SK-N-SH (cell line): Measurements from ENCODE around the gene NIP7. TPM values are rescaled to one million over a fixed set of nuclear protein-coding genes. Genes with fewer than 3 reads are reported as not detected.

Source experiments
- CTCF ChIA-PET: fragments of 300-600, 350-600 bp; formaldehyde crosslinking; extraction: SDS; loops from one replicate; lab custom pipeline; 2021; lab: Yijun Ruan, JAX
- POLR2A ChIA-PET: fragments of 350-600 bp; sonication (Branson Sonifier 250); formaldehyde crosslinking; extraction: SDS; loops from one replicate; lab custom pipeline; 2020; ENCODE audit warnings: antibody characterized with exemption, inconsistent platforms; lab: Yijun Ruan, JAX
- DNase-seq: peaks from one replicate; pipeline ENCODE4 v3.0.0; 2012
- H2AFZ ChIP-seq: fragments of 200-600 bp; sonication (generic); 2 replicates; pipeline ENCODE4 v1.8.1; 2016; ENCODE audit warnings: antibody characterized with exemption, mild to moderate bottlenecking, low read depth
- H3F3A ChIP-seq: fragments of 200-600 bp; sonication (generic); replicated peaks from 2 replicates; pipeline ENCODE3; 2016; ENCODE audit warnings: antibody characterized with exemption, mild to moderate bottlenecking; ENCODE audit not compliant: insufficient read depth
- H3K27ac ChIP-seq, 2 experiments: fragments of 200-500 bp in 1 of 2; fragments of 200-600 bp in 1 of 2; sonication (Bioruptor generic) in 1 of 2; sonication (generic), shearing (Covaris generic) in 1 of 2; 2 replicates each; pipeline versions ENCODE4 v1.5.1 to v1.6.1; 2014 to 2016; ENCODE audit warnings: low read depth in 2 of 2, inconsistent platforms in 1 of 2, low read length in 1 of 2, mild to moderate bottlenecking in 1 of 2, mixed read lengths in 1 of 2
- H3K27me3 ChIP-seq: fragments of 200-600 bp; sonication (generic), shearing (Covaris generic); 2 replicates; pipeline ENCODE4 v1.6.1; 2016; ENCODE audit warnings: mixed run types; ENCODE audit not compliant: insufficient read depth
- H3K36me3 ChIP-seq, 2 experiments: fragments of 200-500 bp in 1 of 2; fragments of 200-600 bp in 1 of 2; sonication (Bioruptor generic) in 1 of 2; sonication (generic) in 1 of 2; replicated peaks in 1 of 2; 2 replicates each; pipeline versions ENCODE3 to v1.5.1; 2014 to 2016; ENCODE audit warnings: low read length in 1 of 2, mild to moderate bottlenecking in 1 of 2; ENCODE audit not compliant: insufficient read depth in 2 of 2, control insufficient read depth in 1 of 2
- H3K4me1 ChIP-seq, 2 experiments: fragments of 200-500 bp in 1 of 2; fragments of 200-600 bp in 1 of 2; sonication (Bioruptor generic) in 1 of 2; sonication (generic), shearing (Covaris generic) in 1 of 2; 2 replicates each; pipeline versions ENCODE4 v1.5.1 to v1.6.1; 2014 to 2016; ENCODE audit warnings: low read depth in 1 of 2, low read length in 1 of 2, mixed run types in 1 of 2; ENCODE audit not compliant: insufficient read depth in 2 of 2, control insufficient read depth in 1 of 2
- H3K4me2 ChIP-seq: fragments of 200-600 bp; sonication (generic), shearing (Covaris generic); 2 replicates; pipeline ENCODE4 v1.6.1; 2017; ENCODE audit warnings: mixed run types
- H3K4me3 ChIP-seq, 2 experiments: fragments of 200-500 bp in 1 of 2; fragments of 200-600 bp in 1 of 2; sonication (Bioruptor generic) in 1 of 2; sonication (generic), shearing (Covaris generic) in 1 of 2; 2 replicates each; pipeline versions ENCODE4 v1.5.1 to v1.8.1; 2014 to 2016; ENCODE audit warnings: low read depth in 2 of 2, inconsistent platforms in 1 of 2, low read length in 1 of 2, mild to moderate bottlenecking in 1 of 2, mixed read lengths in 1 of 2, moderate library complexity in 1 of 2
- H3K79me2 ChIP-seq: fragments of 200-600 bp; sonication (generic); 2 replicates; pipeline ENCODE4 v1.8.1; 2017; ENCODE audit warnings: mild to moderate bottlenecking; ENCODE audit not compliant: insufficient read depth
- H3K9ac ChIP-seq: fragments of 200-600 bp; sonication (generic); 2 replicates; pipeline ENCODE4 v1.6.1; 2017; ENCODE audit warnings: mixed run types
- H3K9me2 ChIP-seq: fragments of 200-600 bp; sonication (generic); 2 replicates; pipeline ENCODE4 v1.6.1; 2017; ENCODE audit warnings: mixed run types
- H3K9me3 ChIP-seq: fragments of 200-600 bp; sonication (generic); 2 replicates; pipeline ENCODE4 v1.6.1; 2017; ENCODE audit warnings: mixed run types, mild to moderate bottlenecking, moderate library complexity
- H4K20me1 ChIP-seq: fragments of 200-600 bp; sonication (generic); 2 replicates; pipeline ENCODE4 v1.6.1; 2017; ENCODE audit warnings: mild to moderate bottlenecking, mixed run types; ENCODE audit not compliant: insufficient read depth
- CTCF ChIP-seq: fragments of 200-600 bp; sonication (generic); IDR thresholded peaks from 2 replicates; pipeline ENCODE4 v1.6.1; 2017; ENCODE audit warnings: antibody characterized with exemption, mild to moderate bottlenecking, moderate library complexity
- ELF1 ChIP-seq: IDR thresholded peaks from 2 replicates; pipeline ENCODE4 v1.4.0; 2012
- EZH2phosphoT487 ChIP-seq: fragments of 200-600 bp; sonication (generic); IDR thresholded peaks from 2 replicates; pipeline ENCODE4 v1.6.1; 2017; ENCODE audit warnings: low read depth, mixed run types, mild to moderate bottlenecking, antibody characterized with exemption, moderate library complexity, borderline replicate concordance
- FOXJ3 ChIP-seq: sonication (generic); formaldehyde crosslinking; IDR thresholded peaks from 2 replicates; pipeline ENCODE4 v1.5.1; 2020; ENCODE audit warnings: mild to moderate bottlenecking, missing genetic modification reagents
- FOXM1 ChIP-seq: IDR thresholded peaks from 2 replicates; pipeline ENCODE4 v1.4.0; 2012; ENCODE audit warnings: low read depth, mild to moderate bottlenecking
- GATA2 ChIP-seq: sonication (generic); formaldehyde crosslinking; IDR thresholded peaks from 2 replicates; pipeline ENCODE4 v1.5.0; 2020; ENCODE audit warnings: mild to moderate bottlenecking, missing genetic modification reagents
- MEF2A ChIP-seq: IDR thresholded peaks from 2 replicates; pipeline ENCODE4 v1.4.0; 2012; ENCODE audit warnings: low read depth, borderline replicate concordance
- NFIC ChIP-seq: IDR thresholded peaks from 2 replicates; pipeline ENCODE4 v1.4.0; 2012; ENCODE audit warnings: borderline replicate concordance
- NRF1 ChIP-seq: IDR thresholded peaks from 2 replicates; pipeline ENCODE4 v1.6.1; 2012; ENCODE audit warnings: low read depth, mild to moderate bottlenecking, low read length
- PBX3 ChIP-seq: IDR thresholded peaks from 2 replicates; pipeline ENCODE4; 2012
- REST ChIP-seq: IDR thresholded peaks from 2 replicates; pipeline ENCODE4 v1.6.1; 2012; ENCODE audit warnings: mild to moderate bottlenecking, low read depth, low read length, moderate library complexity
- RFX5 ChIP-seq: IDR thresholded peaks from 2 replicates; pipeline ENCODE4 v1.6.1; 2012; ENCODE audit warnings: mild to moderate bottlenecking, improper control_type of control experiment, low read length
- SIN3A ChIP-seq: IDR thresholded peaks from 2 replicates; pipeline ENCODE4 v1.6.1; 2012; ENCODE audit warnings: low read depth, mild to moderate bottlenecking, low read length, moderate library complexity, borderline replicate concordance
- TAF1 ChIP-seq: IDR thresholded peaks from 2 replicates; pipeline ENCODE4 v1.6.1; 2012; ENCODE audit warnings: low read depth, mild to moderate bottlenecking, low read length, moderate library complexity, borderline replicate concordance
- TCF12 ChIP-seq: IDR thresholded peaks from 2 replicates; pipeline ENCODE4 v1.4.0; 2012
- TEAD4 ChIP-seq: IDR thresholded peaks from 2 replicates; pipeline ENCODE4 v1.4.0; 2012; ENCODE audit warnings: mild to moderate bottlenecking, borderline replicate concordance; ENCODE audit not compliant: insufficient read depth
- USF1 ChIP-seq: IDR thresholded peaks from 2 replicates; pipeline ENCODE4 v1.4.0; 2012; ENCODE audit warnings: low read depth, borderline replicate concordance
- YY1 ChIP-seq: IDR thresholded peaks from 2 replicates; pipeline ENCODE4 v1.4.0; 2012; ENCODE audit warnings: low read depth, mild to moderate bottlenecking
- ZBTB33 ChIP-seq: IDR thresholded peaks from 2 replicates; pipeline ENCODE4 v1.4.0; 2012; ENCODE audit warnings: low read depth, borderline replicate concordance
- WGBS: methylation state at CpG from one replicate; pipeline ENCODE4 v1.1.6; 2017; ENCODE audit warnings: low lambda C conversion rate; 5-methylcytosine and 5-hydroxymethylcytosine counted together
- polyA plus RNA-seq, 3 experiments: library from polyadenylated mRNA; depleted of rRNA; stranded (reverse); fragments of >200 nt; gene quantifications; 2 replicates each; pipeline ENCODE4 v1.2.3, GENCODE V29; 2012

Gene NIP7
- polyA plus RNA-seq, 1 of the 3 experiments (the other 2 are of a cell fraction): 19.0 TPM

- DNase-seq: no peak
- Histone ChIP-seq H3K36me3 (peaks cover 28 to 58% of the 10 kb centered on the region in 2 experiments), H3K9me3 (no peaks in the 10 kb centered on the region), H3K27me3 (no peaks in the 10 kb centered on the region), H3K4me2 (no peak overlapping the region), H3K9ac (no peak overlapping the region), H2AFZ (no peak overlapping the region), H3K27ac (no peak overlapping the region), H4K20me1 (peaks cover 10% of the 10 kb centered on the region; the same call in 1 of the 2 replicates), H3K79me2 (peaks cover 52% of the 10 kb centered on the region), H3F3A (peaks cover under 1% of the 10 kb centered on the region), H3K4me3 (no peak overlapping the region), H3K9me2 (no peaks in the 10 kb centered on the region), H3K4me1 (peaks cover 0 to 5% of the 10 kb centered on the region in 2 experiments; a peak in 1 of 4 replicates)
- CTCF ChIA-PET: no interaction called here
- POLR2A ChIA-PET: interaction anchor here (1.5 kb wide), 1 partner anchor 13 kb away, joined by 5 read pairs; no protein-coding TSS in a partner anchor
- 93% methylated on average over 29 of the region's 30 CpGs for WGBS
- TF ChIP-seq EZH2phosphoT487 (no peak), PBX3 (no peak), ZBTB33 (no peak), FOXM1 (no peak), FOXJ3 (CRISPR knock-in tag) (no peak), MEF2A (no peak), USF1 (no peak), TCF12 (no peak), GATA2 (CRISPR knock-in tag) (no peak), TAF1 (no peak), NFIC (no peak), YY1 (no peak), TEAD4 (no peak), RFX5 (no peak), NRF1 (no peak), REST (no peak), CTCF (no peak), ELF1 (no peak), SIN3A (no peak)
These were observed 23.9 kb upstream of the NIP7 start for GRCh38 chr16:69315486-69316311.
